HFFc6 (cell line): ENCODE data around the gene PAQR5. TPM values are rescaled to one million over a fixed set of nuclear protein-coding genes. Genes with fewer than 3 reads are reported as not detected.
"Not testable (repeated sequence)": the region's sequence is repeated elsewhere in the genome, so short reads cannot be mapped to it uniquely, and the experiment has no call there.

ENCODE experiments used
- DNase-seq: peaks from one replicate; pipeline ENCODE4 v3.0.0-alpha.2; 2018
- H3K27ac Mint-ChIP-seq: 2 replicates; pipeline ENCODE4 v1.8.0; 2020; ENCODE audit warnings: mild to moderate bottlenecking, mixed read lengths
- H3K27me3 Mint-ChIP-seq: 2 replicates; pipeline ENCODE4 v1.8.0; 2021; ENCODE audit warnings: mild to moderate bottlenecking, moderate library complexity, mixed read lengths; ENCODE audit not compliant: insufficient read depth
- H3K36me3 Mint-ChIP-seq: 2 replicates; pipeline ENCODE4 v1.8.0; 2021; ENCODE audit warnings: low read depth, mixed read lengths
- H3K4me1 Mint-ChIP-seq: 2 replicates; pipeline ENCODE4 v1.8.0; 2020; ENCODE audit warnings: low read depth, mixed read lengths
- H3K4me3 Mint-ChIP-seq: 2 replicates; pipeline ENCODE4 v1.8.0; 2020; ENCODE audit warnings: mild to moderate bottlenecking, moderate library complexity, mixed read lengths
- H3K9me3 Mint-ChIP-seq: 2 replicates; pipeline ENCODE4 v1.8.0; 2020; ENCODE audit warnings: mild to moderate bottlenecking, mixed read lengths
- CTCF ChIP-seq: fragments of 200-600 bp; sonication (generic); IDR thresholded peaks from 2 replicates; pipeline ENCODE4 v1.5.0; 2021; ENCODE audit warnings: antibody characterized with exemption, mild to moderate bottlenecking
- total RNA-seq, 6 experiments: library from RNA; stranded (reverse); fragmentation: NEBNext Ultra II Directional; extraction: Animal tissue kit (Norgen Biotek cat#: 25700); gene quantifications; 2 replicates in 1 of 6; 3 replicates in 5 of 6; pipeline ENCODE4 v1.2.3, GENCODE V29; 2021

Gene PAQR5
- total RNA-seq, 6 experiments from 2014 or later = 1.3 to 2.2 (median 1.6) TPM

DNA sequence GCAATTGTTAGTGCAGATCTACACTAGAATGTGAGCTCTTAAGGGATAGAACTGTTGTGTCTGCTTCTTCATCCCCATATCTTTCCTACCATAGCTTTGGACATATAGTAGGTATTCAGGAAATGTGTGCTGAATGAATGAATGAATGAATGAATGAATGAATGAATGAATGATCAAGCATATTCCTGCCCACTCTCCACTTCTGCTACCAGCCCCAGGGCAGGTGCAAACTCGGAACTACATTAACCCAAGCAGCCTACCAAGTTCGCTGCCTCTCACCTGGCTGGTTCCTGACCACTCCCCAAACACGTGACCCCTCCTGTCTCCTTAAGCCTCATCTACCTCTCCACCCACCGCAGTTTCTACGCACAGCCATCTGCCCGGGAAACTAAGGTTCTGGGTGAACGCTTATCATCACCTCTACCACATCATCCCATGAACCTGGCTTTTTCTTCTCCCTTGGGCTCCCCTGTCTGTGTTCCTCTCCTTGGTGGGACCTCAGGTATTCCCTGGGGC is 26.8 kb downstream of the PAQR5 start:
- DNase-seq = no peak
- Mint-ChIP-seq H3K36me3 (no peaks in the 10 kb centered on the region), H3K27ac (no peak overlapping the region), H3K4me3 (no peak overlapping the region), H3K4me1 (0 out of 2 replicates have a peak, but pooled peaks cover 6% of the 10 kb centered on the region), H3K9me3 (no peaks in the 10 kb centered on the region), H3K27me3 (peaks cover 6% of the 10 kb centered on the region)
- no peak for TF ChIP-seq CTCF

DNA sequence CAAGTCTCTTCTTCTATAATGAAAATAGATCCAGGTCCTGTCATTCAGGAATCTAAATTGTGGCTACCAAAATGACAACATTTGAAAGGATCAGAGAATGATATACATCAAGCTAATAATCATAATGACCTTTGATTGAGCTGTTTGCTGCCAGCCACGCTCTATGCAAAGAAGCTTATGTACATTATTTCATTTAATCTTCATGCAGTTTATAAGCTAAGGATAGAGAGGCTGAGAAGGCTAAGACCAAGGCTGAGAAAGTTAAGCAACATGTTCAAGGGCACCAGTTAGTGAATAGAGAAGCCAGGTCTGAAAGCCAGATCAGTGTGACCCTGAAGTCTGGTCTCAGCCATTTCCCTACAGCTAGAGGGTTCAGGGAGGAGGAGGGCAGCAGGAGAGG is 29.4 kb downstream of the PAQR5 start:
- H3K4me3 Mint-ChIP-seq = no peak overlapping the region
- no peak for TF ChIP-seq CTCF
- no peaks in the 10 kb centered on the region for H3K9me3 Mint-ChIP-seq
- no peaks in the 10 kb centered on the region for H3K36me3 Mint-ChIP-seq
- peaks cover 3% of the 10 kb centered on the region for H3K27me3 Mint-ChIP-seq
- H3K27ac Mint-ChIP-seq = no peak overlapping the region
- no peak for DNase-seq
- H3K4me1 Mint-ChIP-seq = no peaks in the 10 kb centered on the region

DNA sequence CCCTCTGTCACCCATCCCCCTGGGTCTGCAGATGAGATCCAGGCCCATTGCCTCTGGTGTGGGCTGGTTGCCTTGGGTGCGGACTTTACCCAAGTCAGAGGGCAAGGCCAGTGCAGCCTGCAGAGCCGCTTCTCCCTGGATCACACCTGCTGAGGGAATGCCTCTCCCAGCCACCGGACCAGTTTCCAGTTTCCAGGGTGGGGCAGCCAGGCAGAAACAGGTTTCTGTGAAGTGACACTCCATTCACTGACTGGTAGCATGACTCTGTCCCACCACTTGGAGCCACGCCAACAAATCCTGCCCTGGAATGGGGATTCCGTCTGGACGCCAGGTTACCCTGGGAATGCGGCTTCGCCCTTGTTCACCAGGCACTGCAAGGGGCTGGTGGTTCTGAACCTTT is 30.0 kb downstream of the PAQR5 start:
- H3K4me3 Mint-ChIP-seq = no peak overlapping the region
- H3K27me3 Mint-ChIP-seq = peaks cover 3% of the 10 kb centered on the region
- no peak for DNase-seq
- H3K9me3 Mint-ChIP-seq = no peaks in the 10 kb centered on the region
- no peak for TF ChIP-seq CTCF
- H3K27ac Mint-ChIP-seq = no peak overlapping the region
- no peaks in the 10 kb centered on the region for H3K4me1 Mint-ChIP-seq
- no peaks in the 10 kb centered on the region for H3K36me3 Mint-ChIP-seq

DNA sequence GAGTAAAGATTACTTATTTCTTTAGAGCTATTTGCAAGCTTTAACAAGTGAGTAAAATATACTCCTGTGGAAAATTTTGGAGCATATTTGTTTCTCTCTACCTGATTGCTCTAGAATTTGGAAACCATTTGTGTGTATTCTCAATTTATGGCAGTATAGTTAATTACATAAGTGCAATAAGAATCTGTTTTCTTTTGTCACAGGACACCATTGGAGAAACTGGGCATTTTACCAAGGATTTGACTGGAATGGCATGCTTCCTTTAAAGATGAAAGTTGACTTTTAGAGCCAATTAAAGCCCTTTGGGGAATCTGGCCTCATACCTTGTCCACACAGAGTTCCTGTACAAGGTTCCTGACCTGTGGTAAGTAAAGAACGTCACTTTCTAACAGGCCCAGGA is 38.4 kb downstream of the PAQR5 start:
- peak; percentile 43 for DNase-seq
- TF ChIP-seq CTCF = no peak
- H3K9me3 Mint-ChIP-seq = no peaks in the 10 kb centered on the region
- peaks cover 1% of the 10 kb centered on the region; the same call in 1 of the 2 replicates for H3K27me3 Mint-ChIP-seq
- H3K27ac Mint-ChIP-seq = no peak overlapping the region
- H3K36me3 Mint-ChIP-seq = no peaks in the 10 kb centered on the region
- no peak overlapping the region for H3K4me3 Mint-ChIP-seq
- peaks cover 25% of the 10 kb centered on the region for H3K4me1 Mint-ChIP-seq

DNA sequence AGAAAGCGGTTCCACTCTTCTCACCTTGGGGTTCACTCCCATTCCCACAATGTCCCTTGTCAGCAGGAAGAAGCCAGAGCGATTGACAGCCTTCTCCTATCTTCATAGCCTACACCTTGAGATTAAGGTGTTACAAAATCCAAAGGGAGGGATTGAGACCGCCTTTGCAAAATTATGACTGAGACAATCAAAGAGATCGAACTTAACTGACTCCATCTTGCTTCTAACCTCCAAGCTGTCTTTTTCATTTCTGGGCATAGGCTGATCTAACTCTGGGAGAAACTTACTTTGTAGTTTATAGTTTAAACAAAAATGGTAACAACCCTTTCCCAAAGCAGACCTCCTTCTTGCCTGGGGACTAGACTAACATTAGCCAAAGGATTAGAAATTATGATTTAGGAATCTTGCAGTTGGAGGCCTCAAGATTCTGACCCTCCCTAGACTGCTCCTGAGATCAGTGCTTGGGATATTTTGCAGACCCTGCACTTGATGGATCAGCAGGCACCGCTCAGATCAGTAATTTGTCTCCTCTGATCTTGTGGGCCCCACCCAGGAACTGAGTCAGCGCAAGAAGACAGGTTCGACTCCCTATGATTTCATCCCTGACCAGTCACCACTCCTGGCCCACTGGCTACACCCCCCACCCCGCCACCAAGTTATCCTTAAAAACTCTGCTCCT is 40.0 kb downstream of the PAQR5 start:
- Mint-ChIP-seq H3K4me3 (no peak overlapping the region; the same call in 1 of the 2 replicates), H3K27ac (peak overlapping the region; percentile 29; the same call in 1 of the 2 replicates), H3K4me1 (peaks cover 25% of the 10 kb centered on the region), H3K27me3 (peaks cover 1% of the 10 kb centered on the region; the same call in 1 of the 2 replicates), H3K9me3 (no peaks in the 10 kb centered on the region), H3K36me3 (no peaks in the 10 kb centered on the region)
- DNase-seq = no peak
- no peak for TF ChIP-seq CTCF

DNA sequence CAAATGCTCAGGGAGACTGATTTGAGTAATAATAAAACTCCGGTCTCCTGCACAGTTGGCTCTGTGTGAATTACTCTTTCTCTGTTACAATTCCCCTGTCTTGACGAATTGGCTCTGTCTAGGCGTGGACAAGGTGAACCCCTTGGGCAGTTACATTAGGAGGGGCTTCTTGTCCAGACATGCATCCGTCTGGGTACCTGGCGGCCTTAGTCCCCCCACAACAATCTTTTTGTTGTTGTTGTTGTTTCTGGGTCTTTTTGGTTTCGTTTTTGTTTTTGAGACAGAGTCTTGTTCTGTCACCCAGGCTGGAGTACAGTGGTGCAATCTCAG is 40.5 kb downstream of the PAQR5 start:
- H3K36me3 Mint-ChIP-seq, DNase-seq, H3K9me3 Mint-ChIP-seq, H3K4me3 Mint-ChIP-seq, H3K27me3 Mint-ChIP-seq: not testable (repeated sequence)
- Mint-ChIP-seq H3K27ac (peak overlapping the region; percentile 29; the same call in 1 of the 2 replicates), H3K4me1 (peaks cover 26% of the 10 kb centered on the region)
